Fibroblast of villous mesenchyme (primary cell): ENCODE results near the gene PLPPR3. TPM values are rescaled to one million over a fixed set of nuclear protein-coding genes. Genes with fewer than 3 reads are reported as not detected.

Experiments
- DNase-seq: peaks from one replicate; pipeline ENCODE4 v3.0.0-alpha.2; 2010; ENCODE audit warnings: low read depth
- H3K4me3 ChIP-seq: 2 replicates; pipeline ENCODE4 v1.5.1; 2011; ENCODE audit warnings: low read depth, mild to moderate bottlenecking, low read length
- total RNA-seq: library from RNA; depleted of rRNA; stranded (reverse); fragments of >200 nt; gene quantifications from 2 replicates; pipeline ENCODE4 v1.2.3, GENCODE V29; 2012
- TF ChIP-seq, protein P1 (sequence below): IDR thresholded peaks from 2 replicates; pipeline ENCODE4 v1.5.1; 2012; ENCODE audit warnings: low read depth, mild to moderate bottlenecking, low read length; ENCODE audit not compliant: insufficient read depth

The PLPPR3 gene
- total RNA-seq, 1 donor = 0.86 TPM

DNA sequence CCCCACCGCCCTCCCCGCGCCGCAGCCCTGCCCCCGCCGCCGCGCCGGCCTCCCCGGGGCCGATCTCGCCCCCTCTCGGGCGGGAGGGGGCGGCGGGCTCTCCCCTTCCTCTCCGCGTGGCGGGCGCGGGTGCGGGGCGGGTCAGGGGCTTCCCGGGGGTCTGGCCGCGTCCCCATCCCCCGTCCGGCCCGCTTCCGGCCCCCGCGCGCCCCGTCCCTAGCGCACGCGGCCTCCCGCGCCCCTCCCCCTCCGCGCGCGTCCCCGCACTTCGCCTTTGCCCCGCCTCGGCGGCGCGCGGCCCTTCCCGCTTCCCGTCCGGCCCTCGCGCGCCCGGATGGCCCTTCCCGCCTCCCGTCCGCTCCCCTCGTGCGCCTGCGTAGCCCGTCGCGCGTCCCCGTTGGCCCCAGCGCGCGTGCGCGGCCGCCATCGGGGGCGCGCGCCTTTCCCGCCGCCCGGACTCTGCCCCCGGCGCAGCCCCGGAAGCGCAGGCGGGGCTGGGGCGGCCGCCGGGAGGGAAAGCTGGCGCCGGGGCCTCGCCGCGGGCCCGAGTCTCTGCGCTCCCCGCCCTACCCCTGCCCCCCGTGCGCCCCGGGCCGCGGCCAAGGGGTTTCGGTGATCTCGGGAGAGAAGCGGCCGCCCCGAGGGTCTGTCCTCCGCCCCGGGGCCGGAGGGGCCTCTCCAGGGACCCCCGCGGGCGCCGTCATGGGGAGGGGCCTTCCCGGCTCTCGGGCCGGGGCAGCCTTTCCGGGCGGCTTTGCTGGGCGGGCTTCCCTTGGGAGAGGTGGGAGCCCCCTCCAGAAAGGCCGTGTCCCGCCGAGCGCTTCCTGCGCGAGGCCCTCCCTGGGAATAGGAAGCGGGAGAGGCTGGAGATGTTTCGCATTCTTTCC lies 24.0 kb downstream of the PLPPR3 start:
- DNase-seq = peak; percentile 88
- peak overlapping the region; percentile 91 for H3K4me3 ChIP-seq
- TF ChIP-seq, protein P1, sequence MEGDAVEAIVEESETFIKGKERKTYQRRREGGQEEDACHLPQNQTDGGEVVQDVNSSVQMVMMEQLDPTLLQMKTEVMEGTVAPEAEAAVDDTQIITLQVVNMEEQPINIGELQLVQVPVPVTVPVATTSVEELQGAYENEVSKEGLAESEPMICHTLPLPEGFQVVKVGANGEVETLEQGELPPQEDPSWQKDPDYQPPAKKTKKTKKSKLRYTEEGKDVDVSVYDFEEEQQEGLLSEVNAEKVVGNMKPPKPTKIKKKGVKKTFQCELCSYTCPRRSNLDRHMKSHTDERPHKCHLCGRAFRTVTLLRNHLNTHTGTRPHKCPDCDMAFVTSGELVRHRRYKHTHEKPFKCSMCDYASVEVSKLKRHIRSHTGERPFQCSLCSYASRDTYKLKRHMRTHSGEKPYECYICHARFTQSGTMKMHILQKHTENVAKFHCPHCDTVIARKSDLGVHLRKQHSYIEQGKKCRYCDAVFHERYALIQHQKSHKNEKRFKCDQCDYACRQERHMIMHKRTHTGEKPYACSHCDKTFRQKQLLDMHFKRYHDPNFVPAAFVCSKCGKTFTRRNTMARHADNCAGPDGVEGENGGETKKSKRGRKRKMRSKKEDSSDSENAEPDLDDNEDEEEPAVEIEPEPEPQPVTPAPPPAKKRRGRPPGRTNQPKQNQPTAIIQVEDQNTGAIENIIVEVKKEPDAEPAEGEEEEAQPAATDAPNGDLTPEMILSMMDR = no peak

DNA sequence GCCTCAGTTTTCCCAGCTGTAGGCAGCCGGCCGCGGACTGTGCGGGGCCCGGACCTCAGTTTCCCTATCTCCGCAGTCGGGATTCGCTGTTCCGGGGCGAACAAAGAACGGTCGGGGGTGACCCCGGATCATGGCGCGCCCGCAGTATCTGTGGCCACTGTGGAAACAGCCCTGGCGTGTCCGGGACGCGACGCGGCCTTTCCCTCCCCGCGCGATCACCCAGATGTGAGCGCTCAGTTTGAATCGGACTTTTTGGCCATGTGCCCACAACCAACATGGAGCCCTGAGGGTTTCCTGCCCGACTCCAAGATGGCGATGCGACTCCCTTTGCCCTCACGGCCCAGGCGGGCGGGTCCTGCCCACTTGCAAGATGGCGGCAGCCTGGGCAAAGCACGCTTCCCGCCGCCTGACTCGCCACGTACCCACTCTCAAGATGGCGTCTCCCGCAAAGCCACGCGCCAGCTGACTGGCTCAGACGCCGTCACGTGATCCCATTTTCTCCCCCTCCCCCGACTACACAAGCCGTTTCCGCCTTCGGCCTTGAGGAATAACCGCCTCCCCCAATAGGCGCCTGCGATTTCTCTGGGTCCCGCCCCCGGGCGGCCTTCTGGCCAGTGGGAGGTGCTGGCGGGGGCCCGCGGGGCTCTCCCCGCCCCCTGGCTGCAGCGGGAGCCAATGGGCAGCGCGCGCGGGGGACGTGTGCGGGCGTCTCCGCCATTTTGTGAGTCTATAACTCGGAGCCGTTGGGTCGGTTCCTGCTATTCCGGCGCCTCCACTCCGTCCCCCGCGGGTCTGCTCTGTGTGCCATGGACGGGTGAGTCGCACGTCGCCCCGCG lies 24.8 kb downstream of the PLPPR3 start, which contains the start of gene PTBP1:
Gene PTBP1, plus strand, starts transcription at position 761 of the 836 bp plus-strand sequence. Its CDS starts 46 bp downstream, at position 807.
- DNase-seq = peak; percentile 100
- peak within 1 kb of the TSS; percentile 91 for H3K4me3 ChIP-seq
- TF ChIP-seq, protein P1 = peak; percentile 10

DNA sequence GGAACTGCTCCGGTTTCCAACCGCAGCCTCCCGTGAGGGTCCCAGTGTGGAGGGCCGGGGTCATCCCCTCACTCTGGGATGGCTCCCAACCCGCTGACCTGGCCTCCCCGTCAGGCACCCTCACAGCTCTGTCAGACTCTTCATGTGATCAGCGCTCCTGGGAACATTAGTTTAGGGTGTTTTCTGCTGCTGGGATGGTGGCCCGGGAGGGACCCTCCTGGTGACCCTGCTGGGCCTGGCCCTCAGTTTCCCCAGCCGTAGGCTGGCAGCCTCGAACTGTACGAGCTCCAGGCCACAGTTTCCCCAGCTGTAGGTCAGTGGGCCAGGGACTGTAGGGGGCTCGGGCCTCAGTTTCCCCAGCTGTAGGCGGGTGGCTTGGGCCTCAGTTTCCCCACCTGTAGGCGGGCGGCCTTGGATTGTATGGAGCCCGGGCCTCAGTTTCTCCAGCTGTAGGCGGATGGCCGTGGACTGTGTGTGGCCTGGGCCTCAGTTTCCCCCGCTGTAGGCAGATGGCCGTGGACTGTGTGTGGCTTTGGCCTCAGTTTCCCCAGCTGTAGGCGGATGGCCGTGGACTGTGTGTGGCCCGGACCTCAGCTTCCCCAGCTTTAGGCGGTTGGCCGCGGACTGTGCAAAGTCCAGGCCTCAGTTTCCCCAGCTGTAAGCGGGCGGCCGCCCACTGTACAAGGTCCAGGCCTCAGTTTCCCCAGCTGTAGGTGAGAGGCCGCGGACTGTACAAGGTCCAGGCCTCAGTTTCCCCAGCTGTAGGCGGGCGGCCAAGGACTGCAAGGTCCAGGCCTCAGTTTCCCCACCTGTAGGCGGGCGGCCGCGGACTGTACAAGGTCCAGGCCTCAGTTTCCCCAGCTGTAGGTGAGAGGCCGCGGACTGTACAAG lies 25.8 kb downstream of the PLPPR3 start:
- no peak for DNase-seq
- H3K4me3 ChIP-seq = peak overlapping the region; percentile 64
- TF ChIP-seq, protein P1 = no peak

DNA sequence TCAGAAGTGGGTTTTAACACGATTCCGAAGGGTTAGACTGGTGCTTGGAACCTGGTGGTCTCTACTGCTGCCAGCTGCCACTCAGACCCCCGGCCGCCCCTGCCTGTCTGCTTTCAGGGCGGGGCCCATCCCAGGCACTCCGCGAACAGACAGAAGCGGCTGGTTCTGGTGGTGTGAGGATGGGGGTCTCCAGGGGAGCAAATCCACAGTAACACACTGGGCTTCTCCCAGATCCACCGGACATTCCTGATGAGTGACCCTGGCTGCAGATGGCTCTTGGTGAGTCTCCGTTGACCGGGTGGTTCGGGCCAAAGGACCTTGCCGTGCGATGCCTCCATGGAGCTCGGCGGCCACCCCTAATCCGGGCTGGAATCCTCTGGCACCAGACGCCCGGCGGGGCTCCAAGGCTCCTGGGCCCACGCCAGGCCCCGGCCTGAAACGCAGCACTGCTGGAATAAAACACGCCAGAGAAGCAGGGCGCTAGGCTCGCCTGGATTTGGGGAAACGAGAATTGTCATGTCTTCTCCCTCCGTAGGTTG lies 26.6 kb downstream of the PLPPR3 start:
- TF ChIP-seq, protein P1 = no peak
- no peak for DNase-seq
- H3K4me3 ChIP-seq = no peak overlapping the region

DNA sequence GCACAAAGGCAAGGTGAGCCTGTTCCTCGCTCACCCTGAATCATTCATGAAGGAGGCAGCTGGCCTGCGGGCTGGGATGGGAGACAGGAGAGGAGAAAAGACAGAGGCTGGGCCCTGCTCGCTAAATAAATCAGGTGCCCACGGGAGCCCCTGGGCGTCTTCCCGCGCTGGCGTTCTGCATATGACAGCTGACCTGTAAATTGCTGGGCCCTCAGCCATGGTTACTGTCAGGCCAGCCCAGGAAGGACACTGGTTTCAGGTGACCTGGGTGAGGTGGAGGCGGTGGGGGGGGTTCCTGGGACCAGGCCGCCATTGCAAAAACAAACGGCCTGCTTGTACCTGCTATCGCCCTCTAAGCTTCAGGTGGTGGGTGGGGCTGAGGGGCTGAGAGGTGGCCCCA lies 27.9 kb downstream of the PLPPR3 start:
- DNase-seq = no peak
- no peak overlapping the region for H3K4me3 ChIP-seq
- TF ChIP-seq, protein P1 = no peak
